Right lobe of liver (tissue), 6 donors: Measurements from ENCODE around the gene MKRN1. TPM values are rescaled to one million over a fixed set of nuclear protein-coding genes. Genes with fewer than 3 reads are reported as not detected.

Experiments used
- ATAC-seq, 4 donors: fragments of 200-7000 bp; cut with Tn5 transposase; one replicate each; pipeline ENCODE4 v1.9.1; 2020; ENCODE audit warnings: mild to moderate bottlenecking in 4 of 4, moderate library complexity in 4 of 4
- DNase-seq, 3 donors: peaks; one replicate each; pipeline ENCODE4 v3.0.0-alpha.2; 2020
- H3K27ac ChIP-seq, 3 donors: fragments of 200-600 bp; one replicate each; pipeline ENCODE4 v1.8.0; 2022
- H3K27me3 ChIP-seq, 2 donors: fragments of 200-600 bp; one replicate each; pipeline ENCODE4 v1.8.0; 2022
- H3K36me3 ChIP-seq, 4 donors: fragments of 200-600 bp; sonication (generic) in 1 of 4; one replicate each; pipeline versions ENCODE4 v1.5.1 to v1.8.0; 2017 to 2022; ENCODE audit warnings: control low read depth in 1 of 4
- H3K4me1 ChIP-seq, 4 donors: fragments of 200-600 bp; sonication (generic) in 1 of 4; one replicate each; pipeline versions ENCODE4 v1.5.1 to v1.8.0; 2017 to 2022; ENCODE audit warnings: control low read depth in 1 of 4
- H3K4me3 ChIP-seq, 3 donors: fragments of 200-600 bp; one replicate each; pipeline ENCODE4 v1.8.0; 2022
- H3K9me3 ChIP-seq, 4 donors: fragments of 200-600 bp; sonication (generic) in 1 of 4; one replicate each; pipeline versions ENCODE4 v1.5.1 to v1.8.0; 2017 to 2022; ENCODE audit warnings: control low read depth in 1 of 4
- POLR2A ChIP-seq: fragments of 450-650 bp; IDR thresholded peaks from one replicate; pipeline ENCODE4 v1.6.1; 2017; ENCODE audit warnings: antibody characterized with exemption, mild to moderate bottlenecking
- WGBS: methylation state at CpG from one replicate; pipeline ENCODE4 v1.1.6; 2018; ENCODE audit warnings: low coverage, low lambda C conversion rate; ENCODE audit not compliant: insufficient coverage; ENCODE audit errors: missing lambda C conversion rate; 5-methylcytosine and 5-hydroxymethylcytosine counted together
- intact Hi-C, 2 donors: fragments of 100-400 bp; cut with DNase I; formaldehyde crosslinking; loops; one replicate each; pipeline versions ENCODE4 v1.11.2 to v1.14.1; 2022
- total RNA-seq, 6 experiments: library from RNA; depleted of rRNA in 2 of 6; stranded (reverse); fragments of >200 nt in 2 of 6; fragmentation: NEBNext Ultra II Directional in 3 of 6; extraction: Animal tissue kit (Norgen Biotek cat#: 25700) in 3 of 6; gene quantifications; one replicate each; pipeline versions ENCODE4 v1.1.0 to v1.2.4, GENCODE V29; 2016 to 2023
- TF ChIP-seq, protein P1 (sequence below), 4 donors: fragments of 200-600 bp in 3 of 4; fragments of 450-650 bp in 1 of 4; IDR thresholded peaks; one replicate each; pipeline versions ENCODE4 v1.5.1 to v1.8.0; 2016 to 2022; ENCODE audit warnings: antibody characterized with exemption in 4 of 4, mild to moderate bottlenecking in 2 of 4
- donor health status: DM: no; HTN: yes; CAD: no.
- donor health status: DM: no; HTN: no; CAD: no.
- donor health status: DM: no; HTN: no; CAD: no.
- donor health status: DM: no; HTN: yes; CAD: no.
- donor health status: DM: no; HTN: yes; CAD: no.

Gene MKRN1
- total RNA-seq, 6 experiments from 2014 or later: 27.0 to 49.3 (median 32.8) TPM

DNA sequence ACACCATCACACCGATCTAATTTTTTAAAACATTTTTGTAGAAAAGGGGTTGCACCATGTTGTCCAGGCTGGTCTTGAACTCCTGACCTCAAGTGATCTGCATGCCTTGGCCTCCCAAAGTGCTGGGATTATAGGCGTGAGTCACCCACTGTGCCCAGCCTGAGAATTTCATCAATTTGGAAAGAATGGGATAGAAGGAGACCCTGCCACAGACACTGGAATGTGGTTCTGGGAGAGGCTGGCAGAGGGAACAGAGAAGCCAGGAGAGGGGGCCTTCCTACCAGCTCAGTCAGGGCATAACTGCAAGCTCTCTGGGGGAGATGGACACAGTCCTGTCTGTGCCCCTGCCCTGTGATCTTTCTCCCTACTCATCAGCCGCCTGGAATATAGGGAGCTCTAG is 42.1 kb upstream of the MKRN1 start:
- H3K4me3 ChIP-seq: no peak overlapping the region
- no peaks in the 10 kb centered on the region for H3K4me1 ChIP-seq
- DNase-seq (no peak), ATAC-seq (no peak)
- TF ChIP-seq POLR2A: no peak
- TF ChIP-seq, protein P1, sequence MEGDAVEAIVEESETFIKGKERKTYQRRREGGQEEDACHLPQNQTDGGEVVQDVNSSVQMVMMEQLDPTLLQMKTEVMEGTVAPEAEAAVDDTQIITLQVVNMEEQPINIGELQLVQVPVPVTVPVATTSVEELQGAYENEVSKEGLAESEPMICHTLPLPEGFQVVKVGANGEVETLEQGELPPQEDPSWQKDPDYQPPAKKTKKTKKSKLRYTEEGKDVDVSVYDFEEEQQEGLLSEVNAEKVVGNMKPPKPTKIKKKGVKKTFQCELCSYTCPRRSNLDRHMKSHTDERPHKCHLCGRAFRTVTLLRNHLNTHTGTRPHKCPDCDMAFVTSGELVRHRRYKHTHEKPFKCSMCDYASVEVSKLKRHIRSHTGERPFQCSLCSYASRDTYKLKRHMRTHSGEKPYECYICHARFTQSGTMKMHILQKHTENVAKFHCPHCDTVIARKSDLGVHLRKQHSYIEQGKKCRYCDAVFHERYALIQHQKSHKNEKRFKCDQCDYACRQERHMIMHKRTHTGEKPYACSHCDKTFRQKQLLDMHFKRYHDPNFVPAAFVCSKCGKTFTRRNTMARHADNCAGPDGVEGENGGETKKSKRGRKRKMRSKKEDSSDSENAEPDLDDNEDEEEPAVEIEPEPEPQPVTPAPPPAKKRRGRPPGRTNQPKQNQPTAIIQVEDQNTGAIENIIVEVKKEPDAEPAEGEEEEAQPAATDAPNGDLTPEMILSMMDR (IDR thresholded peaks at IDR 0.05): no peak
- intact Hi-C loops: no loop called here
- WGBS: 76% methylated on average over 3 of the region's 3 CpGs
- H3K36me3 ChIP-seq: no peaks in the 10 kb centered on the region
- no peaks in the 10 kb centered on the region for H3K27me3 ChIP-seq
- no peak overlapping the region for H3K27ac ChIP-seq
- no peaks in the 10 kb centered on the region for H3K9me3 ChIP-seq

DNA sequence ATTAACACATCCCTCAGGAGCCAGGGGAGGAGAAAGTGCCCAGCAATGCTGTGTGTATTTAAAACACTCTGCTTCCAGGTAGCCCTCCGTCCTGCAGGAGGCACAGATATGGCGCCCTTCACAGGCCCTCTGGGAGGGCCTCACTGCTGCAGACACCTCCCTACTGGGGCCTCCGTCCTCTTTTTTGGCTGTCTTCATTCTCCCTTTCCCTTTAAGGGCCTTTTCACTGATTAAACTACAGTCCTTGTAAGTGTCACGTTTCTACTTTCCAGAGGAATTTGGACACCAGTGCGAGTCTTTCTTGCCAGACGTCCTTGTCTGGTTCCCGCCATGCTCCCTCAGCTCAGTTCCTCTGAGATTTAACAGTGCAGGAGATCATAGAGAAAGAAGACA is 39.7 kb upstream of the MKRN1 start:
- ATAC-seq (no peak), DNase-seq (no peak)
- Histone ChIP-seq H3K9me3 (no peaks in the 10 kb centered on the region), H3K4me3 (no peak overlapping the region), H3K27ac (no peak overlapping the region), H3K36me3 (no peaks in the 10 kb centered on the region), H3K4me1 (no peaks in the 10 kb centered on the region), H3K27me3 (no peaks in the 10 kb centered on the region)
- intact Hi-C loops: loop anchor here (2.0 to 5.0 kb wide), 2 partner anchors 133 to 134 kb away; no protein-coding TSS in a partner anchor
- TF ChIP-seq, protein P1 (IDR thresholded peaks at IDR 0.05): no peak
- no peak for TF ChIP-seq POLR2A
- 41% methylated on average over 6 of the region's 7 CpGs for WGBS

DNA sequence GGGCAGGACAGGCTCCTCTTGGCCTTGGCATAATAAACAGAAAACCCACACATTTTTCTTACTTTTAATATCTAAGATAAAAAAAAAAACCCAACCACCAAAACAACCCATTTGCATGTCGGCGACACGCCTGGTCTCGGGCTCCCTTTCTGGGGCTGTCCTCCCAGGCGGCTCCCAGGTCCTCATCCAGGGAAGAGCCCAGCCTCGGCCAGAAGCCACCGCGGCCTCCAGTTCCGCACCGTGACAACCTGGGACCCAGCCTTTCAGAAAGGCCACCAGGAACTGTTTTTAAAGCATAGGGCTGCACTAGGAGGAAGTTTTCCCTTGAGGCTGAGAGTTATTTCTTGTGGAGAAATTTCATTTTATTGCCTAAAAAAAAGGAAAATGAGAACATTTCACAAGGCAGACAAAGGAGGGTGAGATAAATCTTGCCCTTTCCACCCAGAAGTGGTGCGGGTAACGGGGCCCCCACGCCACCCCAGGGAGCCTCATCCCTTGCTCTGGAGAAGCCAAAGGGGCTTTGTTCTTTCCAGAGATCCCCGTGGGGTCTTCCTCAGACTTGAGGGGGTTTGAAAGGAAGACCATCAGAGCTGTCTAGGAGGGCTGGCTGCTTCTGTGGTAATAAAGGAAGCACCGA is 39.2 kb upstream of the MKRN1 start:
- ATAC-seq (no peak), DNase-seq (no peak)
- intact Hi-C loops: loop anchor here (2.0 to 5.0 kb wide), 2 partner anchors 134 kb away; no protein-coding TSS in a partner anchor
- Histone ChIP-seq H3K27me3 (no peaks in the 10 kb centered on the region), H3K4me3 (no peak overlapping the region), H3K4me1 (no peaks in the 10 kb centered on the region), H3K27ac (peak overlapping the region in 1 of 3 donors; percentile 18), H3K9me3 (no peaks in the 10 kb centered on the region), H3K36me3 (no peaks in the 10 kb centered on the region)
- TF ChIP-seq POLR2A: no peak
- 78% methylated on average over 14 of the region's 15 CpGs for WGBS

DNA sequence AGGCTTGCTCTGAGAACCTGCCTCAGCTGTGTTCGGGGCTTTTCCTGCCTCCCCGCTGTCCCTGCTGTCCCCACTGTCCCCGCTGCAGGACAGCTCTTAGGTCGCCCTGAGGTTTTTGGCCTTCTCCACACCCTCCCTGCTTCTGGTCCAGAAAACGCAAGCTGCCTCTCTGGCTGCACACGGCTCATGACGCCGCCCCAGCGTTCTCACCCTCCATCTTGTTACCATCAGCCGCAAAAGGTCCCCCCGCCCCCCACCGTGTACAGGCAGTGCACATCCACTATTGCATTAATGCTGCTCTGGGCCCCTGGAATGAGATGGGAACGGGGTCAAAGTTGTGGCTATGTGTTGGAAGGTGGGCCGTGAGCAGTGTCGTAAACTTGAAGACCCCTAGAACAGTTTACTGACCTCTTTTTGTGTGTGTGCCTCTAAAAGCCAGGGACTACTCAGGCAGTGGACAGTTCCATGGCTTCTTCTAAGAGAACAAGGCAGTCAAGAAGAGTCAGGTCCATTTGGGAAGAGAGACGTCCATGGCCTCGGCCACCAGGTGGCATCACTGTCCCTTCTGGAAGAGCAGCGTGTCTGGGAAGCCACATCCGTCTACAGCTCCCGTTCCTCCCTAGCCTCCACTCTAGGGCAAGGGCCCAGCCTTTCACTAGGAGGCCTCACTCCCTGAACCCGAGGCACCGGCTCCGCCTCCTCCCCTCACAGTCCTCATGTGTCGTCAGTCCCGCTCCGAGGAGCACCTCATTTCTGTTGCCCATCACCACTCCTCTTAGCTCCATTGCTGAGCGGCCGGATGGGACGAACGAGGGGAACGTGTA is 38.5 kb upstream of the MKRN1 start:
- TF ChIP-seq POLR2A: no peak
- TF ChIP-seq, protein P1 (IDR thresholded peaks at IDR 0.05): peak; percentile 83 to 93 (median 90)

More for the DNA sequence above, 38.5 kb upstream of the MKRN1 start:
- Histone ChIP-seq H3K9me3 (no peaks in the 10 kb centered on the region), H3K27ac (no peak overlapping the region), H3K4me3 (no peak overlapping the region), H3K4me1 (no peaks in the 10 kb centered on the region), H3K27me3 (no peaks in the 10 kb centered on the region), H3K36me3 (no peaks in the 10 kb centered on the region)
- 45% methylated on average over 23 of the region's 31 CpGs for WGBS
- intact Hi-C loops: loop anchor here (2.0 to 5.0 kb wide), 2 partner anchors 135 kb away; no protein-coding TSS in a partner anchor
- DNase-seq: peak; percentile 89 to 91 (median 90)
- peak; percentile 100 for ATAC-seq
